Suprapubic skin (tissue), 3 donors: ENCODE results near the gene ARL13B.

ENCODE experiments used
- CTCF ChIP-seq, 2 donors: fragments of 200-600 bp in 1 of 2; fragments of 450-650 bp in 1 of 2; sonication (generic) in 1 of 2; IDR thresholded peaks; one replicate each; pipeline ENCODE4 v1.5.1; 2016 to 2019; ENCODE audit warnings: antibody characterized with exemption in 2 of 2, mild to moderate bottlenecking in 1 of 2, moderate library complexity in 1 of 2
- POLR2AphosphoS5 ChIP-seq, 3 donors: sonication (generic); formaldehyde crosslinking; IDR thresholded peaks; one replicate each; pipeline ENCODE4 v1.6.1; 2017; ENCODE audit warnings: antibody characterized with exemption in 3 of 3

GRCh38 chr3:94015025-94015424 is 35.1 kb downstream of the ARL13B start:
- TF ChIP-seq POLR2AphosphoS5 (IDR thresholded peaks at IDR 0.05) (no peak), CTCF (IDR thresholded peaks at IDR 0.05) (no peak)
